Measurements from ENCODE around the gene CSNK1A1L.

CSNK1A1L gene

GRCh38 chr13:37106642-37107041 lies 1.2 kb upstream of the CSNK1A1L start:
- no peak for DNase-seq (ENCODE audit: low read depth)

GRCh38 chr13:37102896-37103295 lies 2.6 kb downstream of the CSNK1A1L start:
- no peak for DNase-seq (ENCODE audit: low read depth)

DNA sequence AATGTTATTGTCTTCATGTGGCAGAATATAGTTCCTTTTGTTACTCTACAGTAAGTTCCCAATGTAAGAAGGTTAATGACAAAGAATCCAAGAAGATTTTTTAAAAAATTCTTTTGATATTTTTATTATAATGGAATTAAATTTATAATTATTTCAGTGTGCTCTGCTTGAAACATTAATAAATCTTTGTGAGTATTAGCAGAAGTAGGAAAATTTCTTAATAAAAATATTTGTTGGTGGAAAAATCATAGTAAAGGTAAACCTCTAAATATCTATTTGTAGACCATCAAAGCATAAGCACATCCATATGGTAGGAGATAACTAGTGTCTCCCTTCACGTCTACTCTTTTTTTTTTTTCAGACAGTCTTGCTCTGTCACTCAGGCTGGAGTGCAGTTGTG lies 4.3 kb downstream of the CSNK1A1L start:
- DNase-seq (ENCODE audit: low read depth): no peak

- DNase-seq (ENCODE audit: low read depth): no peak
Observed at GRCh38 chr13:37100731-37101130, 4.7 kb downstream of the CSNK1A1L start.

DNA sequence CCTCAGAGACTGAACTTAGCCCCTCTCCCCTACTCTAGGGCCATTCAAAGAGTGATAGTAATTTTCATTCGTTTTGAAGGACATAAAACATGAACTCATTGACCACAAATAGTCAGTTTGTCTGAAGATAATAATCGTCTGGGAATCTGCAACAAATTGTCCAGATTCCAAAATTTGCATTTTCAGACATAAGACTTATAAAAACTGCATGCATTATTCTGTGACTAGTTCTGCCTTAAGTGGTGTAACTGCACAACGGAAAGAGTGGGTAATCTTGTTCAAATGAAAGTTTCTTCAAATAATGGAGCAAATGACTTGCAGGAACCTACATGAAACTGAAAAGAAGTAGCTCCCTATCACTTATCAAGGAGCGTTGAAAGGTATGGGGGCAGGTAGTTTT lies 8.4 kb downstream of the CSNK1A1L start:
- DNase-seq (ENCODE audit: low read depth): no peak

DNA sequence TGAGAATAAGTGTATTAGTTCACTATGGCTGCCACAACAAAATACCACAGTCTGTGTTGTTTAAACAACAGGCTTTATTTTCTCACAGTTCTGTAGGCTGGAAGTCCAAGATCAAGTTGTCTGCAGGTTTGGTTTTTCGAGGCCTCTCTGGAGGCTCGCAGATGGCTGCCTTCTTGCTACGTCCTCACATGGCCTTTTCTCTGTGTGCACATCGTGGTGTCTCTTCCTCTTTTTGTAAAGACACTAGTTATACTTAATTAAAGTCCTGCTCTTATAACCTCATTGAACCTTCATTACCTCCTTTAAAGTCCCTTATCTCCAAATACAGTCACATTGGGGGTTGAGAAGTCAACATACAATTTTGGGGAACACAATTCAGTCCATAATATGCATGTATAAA lies 10.6 kb downstream of the CSNK1A1L start:
- DNase-seq (ENCODE audit: low read depth): no peak

- DNase-seq (ENCODE audit: low read depth): no peak
Observed at GRCh38 chr13:37094099-37094498, 11.4 kb downstream of the CSNK1A1L start.

DNA sequence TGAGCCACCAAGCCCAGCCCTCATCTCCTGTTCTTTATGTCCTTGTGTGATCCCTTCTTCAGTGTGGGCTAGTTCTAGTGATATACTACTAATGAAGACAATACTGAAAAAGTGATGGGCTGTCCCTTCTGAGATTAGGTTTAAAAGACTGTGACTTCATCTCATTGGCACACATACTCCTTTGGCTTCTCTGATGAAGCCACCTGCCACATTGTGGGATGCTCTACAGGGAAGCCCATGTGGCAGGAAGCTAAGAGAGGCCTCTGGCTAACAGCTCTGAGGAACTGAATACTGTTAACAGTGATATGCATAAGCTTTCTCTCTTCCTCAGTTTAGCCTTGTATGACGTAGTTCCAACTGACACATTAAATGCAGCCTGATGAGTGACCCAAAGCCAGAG lies 13.6 kb downstream of the CSNK1A1L start:
- DNase-seq (ENCODE audit: low read depth): no peak

GRCh38 chr13:37090912-37091311 lies 14.6 kb downstream of the CSNK1A1L start:
- DNase-seq (ENCODE audit: low read depth): no peak

DNA sequence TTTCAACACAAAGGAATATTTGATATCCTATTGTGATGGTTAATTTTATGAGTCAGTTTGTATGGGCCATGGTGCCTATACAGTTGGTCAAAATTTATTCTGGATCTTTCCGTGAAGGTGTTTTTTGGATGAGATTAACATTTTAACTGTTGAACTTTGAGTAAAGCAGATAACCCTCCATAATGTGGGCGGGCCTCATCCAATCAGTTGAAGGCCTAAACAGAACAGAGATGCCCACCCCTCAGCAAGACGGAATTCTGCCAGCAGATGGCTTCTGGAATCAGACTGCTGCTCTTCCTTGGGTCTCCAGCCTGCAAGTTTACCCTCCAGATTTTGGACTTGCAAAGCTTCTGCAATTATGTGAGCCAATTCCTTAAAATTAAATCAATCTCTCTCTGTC lies 16.0 kb downstream of the CSNK1A1L start:
- DNase-seq (ENCODE audit: low read depth): no peak

- DNase-seq (ENCODE audit: low read depth): no peak
Observed at GRCh38 chr13:37087486-37087885, 18.0 kb downstream of the CSNK1A1L start.

- no peak for DNase-seq (ENCODE audit: low read depth)
Observed at GRCh38 chr13:37085606-37086005, 19.9 kb downstream of the CSNK1A1L start.

DNA sequence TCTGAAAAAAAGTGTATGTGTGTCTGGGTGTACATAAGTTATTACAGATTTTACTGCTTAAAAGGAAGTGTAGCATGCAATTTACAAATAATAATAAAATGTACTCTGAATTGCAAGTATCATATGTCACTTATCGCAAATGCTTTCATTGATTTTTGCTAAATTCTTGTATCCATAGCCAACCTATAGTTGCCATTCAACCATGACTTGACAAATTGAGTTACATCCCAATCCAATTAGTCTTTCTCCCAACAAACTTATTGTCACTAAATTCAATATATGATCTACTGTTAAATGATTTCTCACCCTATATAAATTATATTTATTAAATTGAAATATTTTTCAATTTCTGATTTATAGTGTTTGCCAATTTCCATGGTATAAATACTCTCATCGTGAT lies 28.6 kb downstream of the CSNK1A1L start:
- no peak for DNase-seq (ENCODE audit: low read depth)

- DNase-seq (ENCODE audit: low read depth): no peak
Observed at GRCh38 chr13:37075164-37075563, 30.3 kb downstream of the CSNK1A1L start.

GRCh38 chr13:37074703-37075102 lies 30.8 kb downstream of the CSNK1A1L start:
- no peak for DNase-seq (ENCODE audit: low read depth)

GRCh38 chr13:37072024-37072423 lies 33.4 kb downstream of the CSNK1A1L start:
- DNase-seq (ENCODE audit: low read depth): no peak

DNA sequence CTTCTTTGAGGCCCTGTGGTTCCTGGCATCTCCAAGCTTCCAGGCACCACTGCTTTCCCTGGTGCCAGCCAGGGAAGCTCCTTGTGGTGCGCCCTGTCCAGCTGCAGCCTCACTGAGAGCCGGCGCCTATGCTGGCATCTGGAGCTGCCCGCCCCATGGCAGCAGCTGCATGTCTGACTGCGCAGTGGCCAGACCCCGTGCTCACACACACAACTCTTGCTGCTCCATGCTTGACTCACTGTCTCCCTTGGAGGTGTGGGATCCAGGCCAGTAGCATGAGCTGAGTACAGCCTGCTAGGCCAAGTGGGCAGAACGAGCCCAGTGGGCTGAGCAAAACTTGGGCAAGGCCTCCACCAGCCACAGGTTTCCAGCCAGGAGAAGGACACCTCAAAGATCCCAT lies 34.5 kb downstream of the CSNK1A1L start:
- DNase-seq (ENCODE audit: low read depth): no peak

DNA sequence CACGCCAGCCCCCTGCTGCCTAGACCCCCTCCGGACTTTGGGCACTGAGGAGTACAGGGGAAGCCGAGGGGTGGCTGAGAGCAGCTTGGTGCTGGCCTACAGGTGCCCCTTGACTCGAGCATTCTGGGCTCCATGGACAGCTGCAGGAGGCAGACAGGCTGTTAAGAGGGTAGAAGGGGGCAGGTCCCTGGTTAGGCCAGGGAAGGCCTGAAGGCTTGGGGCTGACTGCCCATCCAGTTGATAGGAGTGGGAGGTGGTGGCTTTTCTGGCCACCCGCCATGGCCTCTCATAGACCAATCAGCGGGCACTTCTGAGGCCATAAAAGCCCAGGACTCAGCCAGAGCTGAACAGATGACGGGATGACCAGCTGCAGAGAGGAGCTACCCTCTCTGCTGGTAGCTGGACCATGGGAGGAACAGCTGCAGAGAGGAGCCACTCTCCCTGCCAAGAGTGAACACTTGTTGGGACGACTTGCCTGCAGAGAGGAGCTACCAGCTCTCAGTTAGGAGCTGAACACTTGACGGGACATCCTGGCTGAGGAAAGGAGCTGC lies 35.2 kb downstream of the CSNK1A1L start:
- no peak for DNase-seq (ENCODE audit: low read depth)

DNA sequence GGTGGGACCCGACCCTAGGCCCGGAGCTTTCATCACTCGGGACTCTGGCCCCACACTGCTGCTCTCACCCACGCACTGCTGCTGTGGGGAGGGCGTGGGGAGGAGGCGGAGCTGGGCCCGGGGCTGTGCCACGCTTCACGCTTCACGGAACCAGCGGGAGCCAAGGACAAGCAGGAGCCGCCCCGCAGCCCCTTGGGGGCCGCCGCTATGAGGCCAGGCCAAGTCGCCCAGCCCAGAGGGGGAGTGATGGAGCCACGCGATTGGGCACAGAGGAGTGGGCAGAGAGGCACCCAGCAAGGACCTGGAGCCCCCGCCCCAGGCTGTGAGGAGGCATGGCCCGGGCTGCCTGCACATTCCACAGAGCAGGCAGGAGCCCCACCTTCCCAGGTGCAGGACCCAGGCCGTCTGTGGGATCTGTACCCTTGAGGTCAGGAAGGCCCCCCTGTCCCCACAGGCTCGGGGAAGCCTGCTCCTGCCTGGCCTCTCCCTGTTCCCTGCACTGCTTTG lies 35.8 kb downstream of the CSNK1A1L start:
- no peak for DNase-seq (ENCODE audit: low read depth)

- no peak for DNase-seq (ENCODE audit: low read depth)
Observed at GRCh38 chr13:37068962-37069361, 36.5 kb downstream of the CSNK1A1L start.

GRCh38 chr13:37067874-37068273 lies 37.6 kb downstream of the CSNK1A1L start:
- DNase-seq (ENCODE audit: low read depth): no peak

- DNase-seq (ENCODE audit: low read depth): no peak
Observed at GRCh38 chr13:37065890-37066526, 39.5 kb downstream of the CSNK1A1L start.

GRCh38 chr13:37059848-37060192 lies 45.6 kb downstream of the CSNK1A1L start:
- DNase-seq (ENCODE audit: low read depth): no peak

Data from stimulated activated CD8-positive, alpha-beta memory T cell treated with anti-CD3 and anti-CD28 coated beads, Interleukin-4, amount 100 ng/mL, for 24 hours (primary cell).